Stimulated activated naive CD4-positive, alpha-beta T cell treated with Interleukin-2 at 50 U/mL for 16 hours (primary cell): Measurements from ENCODE around the gene DTX3.
A peak's percentile ranks its signal among the peaks of the same experiment; 100 is the strongest.
"Not testable (repeated sequence)": the region's sequence is repeated elsewhere in the genome, so short reads cannot be mapped to it uniquely, and the experiment has no call there.

Experiments
- DNase-seq: peaks from one replicate; lab custom pipeline; 2025; lab: John Stamatoyannopoulos, UW

DTX3 gene

DNA sequence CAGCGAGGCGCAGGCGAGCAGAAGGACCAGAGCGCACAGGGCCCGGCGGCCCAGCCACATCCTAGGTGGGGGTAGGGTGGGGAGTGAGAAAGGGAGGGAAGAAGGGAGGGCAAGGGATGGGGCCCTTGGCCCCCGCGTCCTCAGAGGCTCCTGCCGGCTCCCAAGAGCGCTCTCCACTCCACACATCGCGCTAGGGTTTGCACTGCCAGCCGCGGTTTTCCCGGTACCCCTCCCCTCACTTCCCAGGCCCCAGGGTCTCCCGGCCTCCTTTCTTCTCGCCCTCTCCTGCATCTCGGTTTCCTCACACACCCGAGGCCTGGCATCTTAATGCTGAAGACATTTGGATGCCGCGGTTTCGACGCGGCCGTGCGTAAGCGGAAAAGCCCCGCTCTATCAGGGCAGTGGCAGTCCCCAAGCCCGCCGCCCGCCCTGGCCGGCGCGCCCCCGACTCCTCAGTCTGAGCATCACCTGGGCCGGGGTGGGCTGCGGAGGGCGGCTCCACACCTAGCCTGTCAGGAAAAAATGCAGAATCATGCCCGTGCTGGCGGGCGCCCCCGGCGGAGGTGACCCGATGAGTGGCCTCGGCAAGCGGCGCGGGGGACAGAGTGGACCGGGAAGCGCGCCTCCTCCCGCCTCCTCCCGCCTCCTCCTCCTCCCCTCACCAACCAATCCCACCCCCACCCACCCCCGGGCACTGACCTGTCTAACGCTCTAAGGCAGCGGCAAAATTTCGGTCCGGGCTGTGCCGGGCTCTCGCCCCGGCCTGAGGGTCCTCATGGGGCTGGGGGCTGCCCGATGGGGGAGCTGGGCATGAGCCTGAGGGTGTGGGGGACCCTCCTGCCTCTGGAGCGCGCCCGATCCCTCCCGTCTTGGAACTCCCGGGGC, 27.7 kb downstream of the DTX3 start:
- DNase-seq = peak; percentile 6

DNA sequence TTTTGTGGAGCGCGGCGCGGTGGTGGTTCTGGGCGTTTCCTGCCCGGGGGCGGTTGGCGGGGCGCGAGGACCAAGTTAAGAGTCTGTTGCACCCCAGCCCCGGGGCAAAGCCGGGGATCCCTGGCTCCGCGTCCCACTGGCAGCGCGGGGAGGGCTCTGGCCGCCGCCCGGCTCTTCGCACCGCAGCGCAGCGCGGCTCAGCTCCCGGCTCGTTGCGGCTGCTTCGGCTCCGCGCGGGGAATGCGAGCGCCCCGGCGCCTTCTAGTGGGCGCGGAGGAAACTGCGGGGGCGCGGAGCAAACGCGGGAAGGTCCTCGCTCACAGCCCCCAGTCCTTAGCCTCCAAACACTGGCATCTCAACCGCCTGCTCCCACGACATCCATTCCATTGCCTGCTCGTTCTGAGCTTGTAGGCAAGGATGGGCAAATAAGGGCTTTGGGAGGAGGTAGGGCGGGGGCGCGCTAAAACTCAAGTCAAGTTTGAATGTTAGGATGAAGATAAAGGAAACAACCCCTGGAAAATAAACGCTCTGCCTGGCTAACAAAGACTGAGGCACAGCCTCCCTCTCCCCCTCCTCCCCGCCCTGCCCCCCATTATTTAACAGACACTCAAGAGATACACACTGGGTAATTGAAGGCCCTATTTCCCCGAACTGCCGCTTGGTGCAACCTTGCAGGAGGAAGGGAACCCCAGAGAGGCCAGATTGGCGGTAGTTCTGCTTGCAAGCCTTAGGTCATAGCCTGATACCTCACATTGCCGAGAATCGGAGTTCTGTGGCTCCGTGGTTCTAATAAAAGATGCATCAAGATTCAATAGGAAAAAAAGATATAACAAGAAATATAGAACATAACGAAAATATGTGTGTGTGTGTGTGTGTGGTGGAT, 28.6 kb downstream of the DTX3 start, which contains the start of gene B4GALNT1:
TSS of gene B4GALNT1 (minus strand) at position 244 of the 883 bp plus-strand sequence. CDS start 1,069 bp downstream, outside the sequence.
- DNase-seq = peak; percentile 50

DNA sequence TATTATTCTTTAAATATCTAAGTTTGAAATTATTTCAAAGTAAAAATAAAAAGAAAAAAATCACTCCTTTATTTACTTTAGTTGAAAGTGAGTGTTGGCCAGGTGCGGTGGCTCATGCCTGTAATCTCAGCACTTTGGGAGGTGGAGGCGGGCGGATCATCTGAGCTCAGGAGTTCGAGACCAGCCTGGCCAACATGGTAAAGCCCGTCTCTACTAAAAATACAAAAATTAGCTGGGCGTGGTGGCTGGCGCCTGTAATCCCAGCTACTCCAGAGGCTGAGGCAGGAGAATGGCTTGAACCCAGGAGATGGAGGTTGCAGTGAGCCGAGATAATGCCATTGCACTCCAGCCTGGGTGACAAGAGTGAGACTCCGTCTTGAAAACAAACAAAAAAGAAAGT, 32.1 kb downstream of the DTX3 start:
- DNase-seq = not testable (repeated sequence)

DNA sequence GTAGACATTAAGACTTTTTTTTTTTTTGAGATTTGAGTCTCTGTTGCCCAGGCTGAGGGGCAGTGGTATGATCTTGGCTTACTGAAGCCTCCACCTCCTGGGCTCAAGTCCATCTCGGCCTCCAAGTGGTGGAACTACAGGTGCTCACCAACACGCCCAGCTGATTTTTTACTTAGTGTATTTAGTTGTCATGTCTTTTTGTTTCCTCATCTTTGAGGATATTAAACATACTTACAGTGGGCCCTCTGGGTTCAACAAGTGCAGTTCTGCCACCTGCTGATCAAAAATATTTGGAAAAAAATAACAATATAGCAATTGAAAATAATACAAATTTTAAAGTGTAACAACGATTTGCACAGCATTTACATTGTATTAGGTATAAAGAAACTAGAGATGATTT, 32.7 kb downstream of the DTX3 start:
- no peak for DNase-seq

DNA sequence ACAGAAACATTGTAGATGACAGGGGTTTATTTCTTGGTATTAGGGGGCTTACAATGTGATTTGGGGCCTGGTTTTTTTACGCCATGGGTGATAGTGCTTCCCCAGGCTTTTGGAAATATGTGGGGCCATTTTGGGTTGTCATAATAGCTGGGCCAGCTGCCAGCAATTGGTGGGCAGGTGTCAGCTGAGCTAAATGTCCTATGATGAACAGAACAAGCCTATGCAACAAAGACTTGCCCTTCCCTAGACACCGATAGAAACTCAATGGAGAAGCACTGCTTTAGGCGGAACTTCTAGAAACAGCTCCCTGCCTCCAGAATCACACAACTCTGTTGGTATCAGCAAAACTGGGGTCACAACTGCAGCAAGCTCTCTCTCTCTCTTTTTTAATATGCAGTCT, 33.5 kb downstream of the DTX3 start:
- no peak for DNase-seq

DNA sequence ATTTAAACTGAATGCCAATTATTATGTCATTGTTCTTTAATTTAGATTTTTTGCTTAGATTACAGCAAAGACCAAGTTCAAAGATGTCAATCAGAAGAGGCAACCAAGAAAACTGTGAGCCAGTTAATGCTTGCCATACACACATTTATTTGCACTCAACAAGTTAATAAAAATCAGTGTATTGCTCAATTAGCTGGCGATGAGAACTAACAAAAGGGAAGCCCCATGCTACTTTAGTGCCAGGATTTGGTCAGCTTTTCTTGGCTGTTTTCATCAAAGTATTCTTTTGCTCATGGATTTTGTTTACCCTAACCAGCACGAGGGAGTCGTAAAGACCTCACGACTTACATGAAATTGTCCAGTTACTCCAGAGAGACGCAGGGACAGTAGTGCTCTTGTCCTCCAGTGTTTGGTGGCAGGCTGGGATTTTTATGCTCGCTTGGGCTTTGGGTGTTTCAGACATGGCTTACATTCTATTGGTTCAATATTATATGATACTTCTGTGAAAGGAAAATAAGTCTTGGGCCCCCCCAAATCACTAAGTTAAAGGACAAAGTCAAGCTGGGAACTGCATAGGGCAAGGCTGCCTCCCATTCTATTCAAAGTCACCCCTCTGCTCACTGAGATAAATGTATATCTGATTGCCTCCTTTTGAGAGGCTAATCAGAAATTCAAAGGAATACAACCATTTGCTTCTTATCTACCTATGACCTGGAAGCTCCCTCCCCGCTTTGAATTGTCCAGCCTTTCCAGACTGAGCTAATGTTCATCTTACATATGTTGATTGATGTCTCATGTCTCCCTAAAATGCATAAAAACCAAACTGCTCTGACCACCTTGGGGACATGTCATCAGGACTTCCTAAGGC, 35.8 kb downstream of the DTX3 start:
- no peak for DNase-seq

DNA sequence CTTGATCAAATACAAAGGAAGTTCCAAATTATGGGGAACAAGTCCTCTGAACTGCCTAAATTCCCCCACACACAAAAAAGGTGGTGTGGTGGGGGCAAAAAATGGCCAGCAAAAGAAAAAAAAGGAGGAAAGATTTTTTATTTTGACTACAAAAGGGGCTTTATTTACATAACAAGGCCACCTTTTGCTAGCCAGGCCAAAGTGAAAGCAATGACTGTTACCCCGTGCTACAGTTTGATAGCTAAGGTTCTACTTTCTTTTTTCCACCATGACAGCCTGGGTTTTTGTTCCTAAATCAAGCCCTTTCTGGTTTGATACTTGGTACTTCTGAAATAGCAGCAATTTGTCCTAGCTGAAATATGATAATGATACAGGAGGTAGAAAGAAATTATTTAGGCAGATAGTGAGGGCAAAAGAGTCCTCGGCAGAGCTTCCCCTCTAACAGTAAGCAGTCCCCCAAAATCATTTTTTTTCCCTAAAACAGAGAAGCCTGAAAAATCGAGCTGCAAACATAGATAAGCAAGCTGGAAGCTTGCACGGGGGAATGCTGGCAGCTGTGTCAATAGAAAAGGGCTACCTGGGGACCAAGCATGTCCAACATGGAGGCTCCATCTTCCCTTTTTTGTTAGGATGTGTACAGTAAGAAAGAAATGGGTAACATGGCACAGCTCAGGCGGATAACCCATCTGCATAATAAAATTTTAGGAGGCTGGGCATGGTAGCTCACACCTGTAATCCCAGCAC, 37.2 kb downstream of the DTX3 start:
- no peak for DNase-seq

DNA sequence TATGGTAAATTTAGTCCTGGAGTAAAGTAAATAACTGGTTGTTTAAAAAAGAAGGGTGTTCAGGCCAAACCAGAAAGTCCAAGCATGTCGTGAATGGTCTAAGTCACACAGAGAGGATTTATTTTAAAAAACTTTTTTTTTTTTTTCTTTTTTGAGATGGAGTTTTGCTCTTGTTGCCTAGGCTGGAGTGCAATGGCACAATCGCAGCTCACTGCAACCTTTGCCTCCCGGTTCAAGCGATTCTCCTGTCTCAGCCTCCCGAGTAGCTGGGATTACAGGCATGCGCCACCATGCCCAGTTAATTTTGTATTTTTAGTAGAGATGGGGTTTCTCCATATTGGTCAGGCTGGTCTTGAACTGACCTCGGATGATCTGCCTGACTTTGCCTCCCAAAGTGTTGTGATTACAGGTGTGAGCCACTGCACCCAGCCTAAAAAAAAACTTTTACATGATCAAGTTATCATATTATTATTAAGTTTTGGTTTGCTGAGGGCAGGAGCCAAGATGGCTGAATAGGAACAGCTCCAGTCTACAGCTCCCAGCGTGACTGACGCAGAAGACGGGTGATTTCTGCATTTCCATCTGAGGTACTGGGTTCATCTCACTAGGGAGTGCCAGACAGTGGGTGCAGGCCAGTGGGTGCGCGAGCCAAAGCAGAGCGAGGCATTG, 41.5 kb downstream of the DTX3 start:
- DNase-seq = not testable (repeated sequence)

DNA sequence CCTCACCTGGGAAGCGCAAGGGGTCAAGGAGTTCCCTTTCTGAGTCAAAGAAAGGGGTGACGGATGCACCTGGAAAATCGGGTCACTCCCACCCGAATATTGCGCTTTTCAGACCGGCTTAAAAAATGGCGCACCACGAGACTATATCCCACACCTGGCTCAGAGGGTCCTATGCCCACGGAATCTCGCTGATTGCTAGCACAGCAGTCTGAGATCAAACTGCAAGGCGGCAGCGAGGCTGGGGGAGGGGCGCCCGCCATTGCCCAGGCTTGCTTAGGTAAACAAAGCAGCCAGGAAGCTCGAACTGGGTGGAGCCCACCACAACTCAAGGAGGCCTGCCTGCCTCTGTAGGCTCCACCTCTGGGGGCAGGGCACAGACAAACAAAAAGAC, 42.0 kb downstream of the DTX3 start:
- not testable (repeated sequence) for DNase-seq

DNA sequence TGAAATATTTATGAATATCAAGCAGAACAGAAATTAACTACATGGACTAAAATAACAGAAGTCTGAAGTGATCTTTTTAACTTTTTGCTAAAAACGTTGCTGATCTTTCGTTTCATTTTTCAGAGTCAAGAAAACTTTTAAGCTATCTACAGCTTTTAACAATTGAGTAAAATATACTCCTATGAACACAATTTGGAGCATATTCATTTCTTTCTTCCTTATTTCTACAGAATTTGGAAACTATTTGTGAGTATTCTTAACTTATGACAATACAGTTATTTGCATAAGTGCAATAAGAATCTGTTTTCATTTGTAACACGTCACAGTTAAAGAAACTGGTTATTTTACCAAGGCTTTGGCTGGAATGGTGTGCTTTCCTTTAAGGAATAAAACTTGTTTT, 49.4 kb downstream of the DTX3 start:
- DNase-seq = no peak

DNA sequence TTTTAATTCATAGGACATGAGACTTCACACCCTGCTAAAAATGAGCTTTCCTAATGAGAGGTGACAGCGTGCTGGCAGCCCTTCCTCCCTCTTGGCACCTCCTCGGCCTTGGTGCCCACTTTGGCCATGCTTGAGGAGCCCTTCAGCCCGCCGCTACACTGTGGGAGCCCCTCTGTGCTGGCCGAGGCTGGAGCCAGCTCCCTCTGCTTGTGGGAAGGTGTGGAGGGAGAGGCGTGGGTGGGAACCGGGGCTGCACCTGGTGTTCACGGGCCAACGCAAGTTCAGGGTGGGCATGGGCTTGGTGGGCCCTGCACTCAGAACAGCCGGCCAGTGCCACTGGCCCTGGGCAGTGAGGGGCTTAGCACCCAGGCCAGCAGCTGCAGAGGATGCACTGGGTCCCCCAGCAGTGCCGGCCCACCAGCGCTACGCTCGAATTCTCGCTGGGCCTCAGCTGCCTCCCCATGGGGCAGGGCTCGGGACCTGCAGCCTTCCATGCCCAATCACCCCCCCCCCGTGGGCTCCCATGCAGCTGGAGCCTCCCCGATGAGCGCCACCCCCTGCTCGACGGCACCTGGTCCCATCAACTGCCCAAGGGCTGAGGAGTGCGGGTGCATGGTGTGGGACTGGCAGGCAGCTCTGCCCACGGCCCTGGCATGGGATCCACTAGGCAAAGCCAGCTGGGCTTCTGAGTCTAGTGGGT, 51.1 kb downstream of the DTX3 start:
- no peak for DNase-seq

DNA sequence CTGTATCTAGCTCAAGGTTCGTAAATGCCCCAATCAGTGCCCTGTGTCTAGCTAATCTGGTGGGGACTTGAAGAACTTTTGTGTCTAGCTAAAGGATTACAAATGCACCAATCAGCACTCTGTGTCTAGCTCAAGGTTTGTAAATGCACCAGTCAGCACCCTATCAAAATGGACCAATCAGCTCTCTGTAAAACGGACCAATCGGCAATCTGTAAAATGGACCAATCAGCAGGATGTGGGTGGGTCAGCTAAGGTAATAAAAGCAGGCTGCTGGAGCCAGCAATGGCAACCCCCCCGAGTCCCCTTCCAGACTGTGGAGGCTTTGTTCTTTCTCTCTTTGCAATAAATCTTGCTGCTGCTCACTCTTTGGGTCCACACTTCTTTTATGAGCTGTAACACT, 51.8 kb downstream of the DTX3 start:
- not testable (repeated sequence) for DNase-seq

DNA sequence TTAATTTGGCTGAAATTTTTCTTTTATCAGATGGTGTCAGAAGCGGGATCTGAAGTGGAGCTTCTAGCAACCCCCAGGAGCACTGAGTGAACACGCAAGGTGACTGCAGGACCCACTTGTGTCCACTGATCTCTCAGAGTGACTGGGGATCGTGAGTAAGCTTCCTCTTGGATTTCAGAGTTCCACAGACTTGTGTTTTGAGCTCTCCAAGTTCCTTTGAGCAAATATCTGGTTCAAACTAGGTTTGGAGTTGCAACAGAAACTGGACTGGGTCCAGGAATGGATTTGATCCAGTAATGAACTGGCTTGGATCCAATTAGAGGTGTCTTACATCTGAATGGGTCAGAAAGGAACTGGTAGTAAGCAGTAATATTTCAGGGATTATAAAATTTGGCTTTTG, 53.1 kb downstream of the DTX3 start:
- no peak for DNase-seq

DNA sequence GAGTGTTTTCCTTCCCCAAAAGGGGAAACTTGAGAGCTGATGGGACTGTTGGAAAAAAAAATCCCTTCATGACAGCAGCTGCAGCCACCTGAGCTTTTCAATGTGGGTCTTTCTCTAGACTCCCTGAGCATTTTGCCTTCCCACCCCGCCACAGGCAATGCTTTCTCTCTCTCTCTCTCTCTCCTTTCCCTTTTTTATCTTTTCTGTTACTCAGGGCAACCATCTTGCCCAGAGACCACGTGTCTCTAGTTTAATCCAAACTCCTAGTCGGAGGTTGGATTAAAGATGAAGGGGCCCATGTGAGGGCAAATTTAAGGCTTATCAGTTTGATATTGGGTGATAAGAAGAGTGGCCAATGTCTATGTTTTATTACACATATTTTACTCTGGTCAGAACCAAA, 54.3 kb downstream of the DTX3 start:
- no peak for DNase-seq
